ENCODE measurements around the gene VWA3A.
A peak's percentile ranks its signal among the peaks of the same experiment; 100 is the strongest.

Gene VWA3A

GRCh38 chr16:22203091-22203490, 110.8 kb downstream of the VWA3A start:
- no peak for DNase-seq (ENCODE audit: low spot score)

DNA sequence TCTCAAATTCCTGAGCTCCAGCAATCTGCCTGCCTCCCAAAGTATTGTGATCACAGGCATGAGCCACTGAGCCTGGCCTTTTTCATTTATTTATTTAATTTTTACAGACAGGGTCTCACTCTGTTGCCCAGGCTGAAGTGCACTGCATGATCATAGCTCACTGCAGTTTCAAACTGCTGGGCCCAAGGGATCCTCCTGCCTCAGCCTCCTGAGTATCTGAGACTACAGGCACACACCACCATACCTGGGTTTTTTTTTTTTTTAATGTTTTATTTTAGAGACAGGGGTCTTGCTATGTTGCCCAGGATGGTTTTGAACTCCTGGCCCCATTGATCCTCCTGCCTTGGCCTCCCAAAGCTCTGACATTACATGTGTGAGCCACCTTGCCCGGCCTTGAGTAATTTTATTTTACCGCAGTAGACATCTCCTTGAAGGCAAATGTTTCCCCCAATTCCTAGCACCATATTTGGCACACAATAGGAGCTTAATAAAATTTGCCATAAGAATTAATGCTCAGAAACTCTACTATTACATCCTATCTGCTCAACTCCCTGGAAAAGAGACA, 111.8 kb downstream of the VWA3A start:
- DNase-seq (ENCODE audit: low spot score), result no peak

- DNase-seq (ENCODE audit: low spot score), result no peak
Measured at GRCh38 chr16:22205577-22206012, 113.3 kb downstream of the VWA3A start.

GRCh38 chr16:22206013-22206841, 113.9 kb downstream of the VWA3A start, which contains the start of gene EEF2K:
EEF2K (plus strand) TSS chr16:22206278; CDS start chr16:22225730, 19,452 bp downstream.
- peak; percentile 91 for DNase-seq (ENCODE audit: low spot score)

Measured in hematopoietic multipotent progenitor cell treated with erythropoietin and hydrocortisone succinate and interleukin-3 and kit ligand, for 15 days (in vitro differentiated cells).